GM13976 (cell line): ENCODE results near the gene LAP3.
"Not testable (repeated sequence)": the region's sequence is repeated elsewhere in the genome, so short reads cannot be mapped to it uniquely, and the experiment has no call there.

Source experiments
- DNase-seq: peaks from one replicate; pipeline ENCODE4 v3.0.0; 2012; ENCODE audit warnings: low spot score
- in situ Hi-C: fragments of 300-500 bp; cut with MboI; formaldehyde crosslinking; loops from one replicate; pipeline ENCODE4 v1.12.0; 2022; ENCODE audit warnings: low sequenced_read_pairs, mixed read lengths, inconsistent platforms; ENCODE audit not compliant: unreplicated experiment
- TF ChIP-seq, protein P1 (sequence below): IDR thresholded peaks from 2 replicates; pipeline ENCODE4 v1.5.1; 2012; ENCODE audit warnings: borderline replicate concordance, mild to moderate bottlenecking; ENCODE audit not compliant: insufficient read depth; ENCODE audit errors: extremely low read depth, missing control alignments, control extremely low read depth

Gene LAP3

DNA sequence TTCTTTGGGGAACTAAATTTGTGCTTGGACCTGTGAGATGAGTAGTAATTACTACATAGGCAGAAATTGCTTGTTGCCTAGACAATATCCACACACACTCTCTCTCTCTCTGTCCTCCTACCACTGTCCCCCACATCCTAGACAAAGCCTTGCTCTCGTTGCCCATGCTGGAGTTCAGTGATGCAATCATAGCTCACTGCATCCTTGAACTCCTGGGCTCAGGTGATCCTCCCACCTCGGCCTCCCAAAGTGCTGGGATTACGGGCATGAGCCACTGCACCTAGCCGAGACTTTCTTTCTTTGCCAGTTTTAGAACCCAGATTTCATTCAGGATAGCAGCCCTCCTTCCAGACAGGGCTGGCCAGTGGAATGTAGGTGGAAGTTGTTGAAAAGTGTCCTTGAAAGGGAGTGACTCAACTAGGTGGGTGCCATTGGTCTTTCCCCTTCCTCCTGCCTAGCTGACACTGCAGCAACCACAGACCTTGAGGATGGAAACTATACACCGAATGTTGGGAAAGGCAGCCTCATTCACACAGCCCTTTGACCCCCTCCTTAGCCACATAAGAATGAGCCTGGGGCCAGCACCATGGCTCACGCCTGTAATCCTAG is 16.8 kb upstream of the LAP3 start:
- in situ Hi-C loops: loop anchor here (25.0 kb wide), 1 partner anchor 802 kb away; no protein-coding TSS in a partner anchor
- DNase-seq: no peak
- TF ChIP-seq, protein P1, sequence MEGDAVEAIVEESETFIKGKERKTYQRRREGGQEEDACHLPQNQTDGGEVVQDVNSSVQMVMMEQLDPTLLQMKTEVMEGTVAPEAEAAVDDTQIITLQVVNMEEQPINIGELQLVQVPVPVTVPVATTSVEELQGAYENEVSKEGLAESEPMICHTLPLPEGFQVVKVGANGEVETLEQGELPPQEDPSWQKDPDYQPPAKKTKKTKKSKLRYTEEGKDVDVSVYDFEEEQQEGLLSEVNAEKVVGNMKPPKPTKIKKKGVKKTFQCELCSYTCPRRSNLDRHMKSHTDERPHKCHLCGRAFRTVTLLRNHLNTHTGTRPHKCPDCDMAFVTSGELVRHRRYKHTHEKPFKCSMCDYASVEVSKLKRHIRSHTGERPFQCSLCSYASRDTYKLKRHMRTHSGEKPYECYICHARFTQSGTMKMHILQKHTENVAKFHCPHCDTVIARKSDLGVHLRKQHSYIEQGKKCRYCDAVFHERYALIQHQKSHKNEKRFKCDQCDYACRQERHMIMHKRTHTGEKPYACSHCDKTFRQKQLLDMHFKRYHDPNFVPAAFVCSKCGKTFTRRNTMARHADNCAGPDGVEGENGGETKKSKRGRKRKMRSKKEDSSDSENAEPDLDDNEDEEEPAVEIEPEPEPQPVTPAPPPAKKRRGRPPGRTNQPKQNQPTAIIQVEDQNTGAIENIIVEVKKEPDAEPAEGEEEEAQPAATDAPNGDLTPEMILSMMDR: no peak

DNA sequence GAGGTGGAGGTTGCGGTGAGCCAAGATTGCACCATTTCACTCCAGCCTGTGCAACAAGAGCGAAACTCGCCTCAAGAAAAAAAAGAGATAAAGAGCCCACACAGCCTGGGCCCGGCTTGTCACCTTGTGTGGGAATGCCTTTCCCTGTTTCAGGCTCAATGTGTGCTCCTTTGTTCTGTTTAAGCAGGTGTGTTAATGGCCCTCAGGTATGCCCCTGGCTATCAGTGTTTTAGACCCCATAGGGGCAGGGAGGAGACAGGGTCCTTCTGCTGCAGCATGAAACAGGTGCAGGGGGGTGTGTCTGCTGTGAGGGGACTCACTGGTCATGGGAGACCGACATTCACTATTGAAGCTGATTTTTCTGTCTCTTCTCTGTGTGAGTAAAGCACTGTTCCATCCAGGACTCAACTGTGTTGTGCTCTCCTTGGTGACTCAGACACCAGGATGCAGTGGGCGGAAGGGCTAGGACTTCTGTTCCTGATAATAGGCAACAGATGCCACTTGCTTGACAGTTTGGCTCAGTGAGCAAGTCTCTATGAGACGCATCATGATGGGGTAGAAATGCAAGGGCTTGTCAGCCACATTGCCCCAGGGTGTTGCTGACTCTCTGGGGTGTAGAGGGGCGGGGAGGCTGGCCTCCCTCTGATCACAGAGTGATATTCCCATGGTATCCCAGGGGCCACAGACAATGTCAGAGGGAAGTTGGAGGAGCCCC is 15.6 kb upstream of the LAP3 start:
- TF ChIP-seq, protein P1: no peak
- in situ Hi-C loops: loop anchor here (25.0 kb wide), 1 partner anchor 801 kb away; no protein-coding TSS in a partner anchor
- no peak for DNase-seq

DNA sequence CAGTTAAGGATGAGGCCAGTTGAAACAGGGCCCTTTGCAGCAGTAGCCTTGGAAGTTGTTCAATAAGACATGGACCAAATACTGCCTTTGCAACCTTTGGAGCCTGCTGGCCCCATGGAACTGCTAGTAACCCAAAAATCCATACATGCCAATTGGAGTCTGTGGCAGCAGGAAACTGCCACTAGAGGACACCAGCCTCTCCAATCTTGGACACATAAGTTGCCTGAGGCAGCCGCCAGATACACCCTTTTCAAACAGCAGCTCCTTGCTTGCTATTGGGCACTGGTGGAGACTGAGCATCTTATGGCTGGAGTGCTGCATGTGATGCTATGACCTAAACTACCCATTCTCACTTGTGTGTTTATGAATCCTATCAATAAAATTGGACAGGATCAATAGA is 14.8 kb upstream of the LAP3 start:
- DNase-seq: no peak
- in situ Hi-C loops: loop anchor here (25.0 kb wide), 1 partner anchor 800 kb away; no protein-coding TSS in a partner anchor
- TF ChIP-seq, protein P1: no peak

DNA sequence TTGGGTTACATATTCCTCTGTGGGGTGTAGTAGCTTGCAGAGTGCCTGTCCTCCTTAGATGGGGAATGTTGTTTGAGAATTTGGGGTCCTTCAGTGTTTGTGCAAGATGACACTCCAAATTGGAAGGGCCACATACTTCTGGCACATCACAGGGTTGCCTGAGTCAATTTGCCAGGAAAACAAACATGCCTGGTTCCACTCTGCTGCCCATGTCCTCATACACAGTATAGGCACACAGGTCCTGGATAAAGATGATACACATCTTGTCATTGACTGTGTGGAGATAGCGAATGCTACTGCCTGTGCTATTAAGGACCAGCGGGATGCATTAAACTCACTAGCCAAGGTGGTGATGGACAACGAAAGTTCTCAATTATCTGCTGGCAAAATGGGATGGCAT is 11.2 kb upstream of the LAP3 start:
- in situ Hi-C loops: loop anchor here (25.0 kb wide), 1 partner anchor 796 kb away; no protein-coding TSS in a partner anchor
- TF ChIP-seq, protein P1: no peak
- no peak for DNase-seq

DNA sequence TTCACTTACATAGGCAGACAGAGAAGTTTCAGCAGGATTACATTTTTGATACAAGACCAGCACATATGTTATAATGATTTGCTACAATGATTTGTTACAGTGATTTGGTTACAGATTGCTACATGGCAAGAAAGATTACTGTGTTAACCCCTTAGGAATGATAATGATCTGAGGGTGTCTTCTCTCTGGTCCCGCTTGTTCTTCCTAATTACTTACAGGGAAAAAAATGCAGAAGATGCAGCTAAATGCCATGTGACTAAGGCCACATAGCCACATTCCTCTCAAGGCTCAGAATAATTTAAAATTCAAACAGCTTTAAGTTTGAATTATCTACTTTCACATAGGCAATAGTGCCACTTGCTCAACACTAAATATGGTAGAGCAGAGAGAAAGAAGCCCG is 9.7 kb upstream of the LAP3 start:
- in situ Hi-C loops: loop anchor here (25.0 kb wide), 1 partner anchor 795 kb away; no protein-coding TSS in a partner anchor
- DNase-seq: no peak
- TF ChIP-seq, protein P1: no peak

DNA sequence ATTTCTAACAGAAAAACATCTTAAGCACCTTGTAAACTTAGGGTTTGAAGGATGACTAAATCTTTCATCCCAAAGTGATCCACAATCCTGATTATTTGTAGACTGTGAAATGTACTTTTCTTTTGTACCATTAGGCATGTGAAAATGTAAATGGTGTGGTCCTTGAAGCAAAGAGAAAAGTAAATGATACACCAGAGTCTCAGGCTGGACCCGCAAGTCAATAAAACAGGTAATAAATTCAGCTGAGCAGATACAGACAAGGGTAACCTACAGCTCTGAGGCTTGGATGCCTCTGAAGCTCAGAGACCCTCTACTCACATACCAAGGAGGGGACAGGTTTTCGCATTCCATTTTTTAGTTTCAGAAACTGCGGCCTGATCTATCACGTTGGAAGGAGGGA is 2.8 kb upstream of the LAP3 start:
- TF ChIP-seq, protein P1: no peak
- in situ Hi-C loops: loop anchor here (25.0 kb wide), 1 partner anchor 788 kb away; no protein-coding TSS in a partner anchor
- no peak for DNase-seq

DNA sequence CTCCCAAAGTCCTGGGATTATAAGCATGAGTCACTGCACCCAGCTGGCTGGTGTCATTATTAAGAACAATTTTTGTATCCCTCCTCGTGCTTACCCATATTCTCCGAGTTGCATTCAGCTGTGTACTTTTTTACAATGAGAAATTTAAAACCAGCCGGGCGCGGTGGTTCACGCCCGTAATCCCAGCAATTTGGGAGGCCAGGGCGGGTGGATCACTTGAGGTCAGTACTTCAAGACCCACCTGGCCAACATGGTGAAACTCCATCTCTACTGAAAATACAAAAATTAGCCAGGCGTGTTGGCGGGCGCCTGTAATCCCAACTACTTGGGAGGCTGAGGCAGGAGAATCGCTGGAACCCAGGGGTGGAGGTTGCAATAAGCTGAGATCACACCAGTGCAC is 1.8 kb upstream of the LAP3 start:
- DNase-seq, in situ Hi-C loops: not testable (repeated sequence)
